KMS-11 (cell line): ENCODE measurements around the gene ZNF616.

Experiments
- H2AFZ ChIP-seq: fragments of 200-600 bp; sonication (generic); 2 replicates; pipeline ENCODE4 v1.6.1; 2016; ENCODE audit warnings: antibody characterized with exemption, mixed run types, low read depth
- H3K27ac ChIP-seq: fragments of 200-600 bp; sonication (generic); 2 replicates; pipeline ENCODE4 v1.6.1; 2016; ENCODE audit warnings: mild to moderate bottlenecking, mixed run types
- H3K27me3 ChIP-seq: fragments of 200-600 bp; sonication (generic); 2 replicates; pipeline ENCODE4 v1.6.1; 2017; ENCODE audit warnings: mild to moderate bottlenecking, low read depth, mixed run types, moderate library complexity; ENCODE audit not compliant: insufficient read depth
- H3K36me3 ChIP-seq: fragments of 200-600 bp; sonication (generic); 2 replicates; pipeline ENCODE4 v1.6.1; 2017; ENCODE audit warnings: mild to moderate bottlenecking, mixed run types; ENCODE audit not compliant: insufficient read depth
- H3K4me1 ChIP-seq: fragments of 200-600 bp; sonication (generic); 2 replicates; pipeline ENCODE4 v1.6.1; 2016; ENCODE audit warnings: mild to moderate bottlenecking, low read depth, mixed run types; ENCODE audit not compliant: poor library complexity, severe bottlenecking
- H3K4me2 ChIP-seq: fragments of 200-600 bp; sonication (generic); 2 replicates; pipeline ENCODE4 v1.7.0; 2016; ENCODE audit warnings: mild to moderate bottlenecking, mixed run types
- H3K4me3 ChIP-seq: fragments of 200-600 bp; sonication (generic); IDR thresholded peaks from 2 replicates; pipeline ENCODE4 v1.6.1; 2017; ENCODE audit warnings: low read depth, low read length, mixed read lengths; ENCODE audit not compliant: insufficient read depth
- H3K79me2 ChIP-seq: fragments of 200-600 bp; sonication (generic); 2 replicates; pipeline ENCODE4 v1.6.1; 2016; ENCODE audit warnings: low read depth, mixed run types; ENCODE audit not compliant: insufficient read depth
- H3K9ac ChIP-seq: fragments of 200-600 bp; sonication (generic); 2 replicates; pipeline ENCODE4 v1.6.1; 2016; ENCODE audit warnings: mild to moderate bottlenecking, mixed run types
- H4K20me1 ChIP-seq: fragments of 200-600 bp; sonication (generic); 2 replicates; pipeline ENCODE4 v1.6.1; 2016; ENCODE audit warnings: mild to moderate bottlenecking, mixed run types; ENCODE audit not compliant: insufficient read depth
- TF ChIP-seq, protein P1 (sequence below): fragments of 200-600 bp; sonication (generic); conservative IDR thresholded peaks from 2 replicates; pipeline ENCODE4 v1.6.1; 2017; ENCODE audit warnings: low read depth, mild to moderate bottlenecking, antibody characterized with exemption, low read length, moderate library complexity, mixed read lengths

The ZNF616 gene

GRCh38 chr19:52140032-52140710 is 433 bp upstream of the ZNF616 start:
- H3K9ac ChIP-seq, result no peak overlapping the region; the same call in 1 of the 2 replicates
- peak overlapping the region; percentile 71 for H3K4me2 ChIP-seq
- H3K4me1 ChIP-seq, result peaks cover 10% of the 10 kb centered on the region
- no peaks in the 10 kb centered on the region for H4K20me1 ChIP-seq
- H3K27ac ChIP-seq, result no peak overlapping the region
- no peak overlapping the region for H3K4me3 ChIP-seq
- no peaks in the 10 kb centered on the region for H3K36me3 ChIP-seq
- H3K27me3 ChIP-seq, result no peaks in the 10 kb centered on the region
- H3K79me2 ChIP-seq, result 0 out of 2 replicates have a peak, but pooled peaks cover 6% of the 10 kb centered on the region
- peak overlapping the region; percentile 95 for H2AFZ ChIP-seq
- TF ChIP-seq, protein P1, sequence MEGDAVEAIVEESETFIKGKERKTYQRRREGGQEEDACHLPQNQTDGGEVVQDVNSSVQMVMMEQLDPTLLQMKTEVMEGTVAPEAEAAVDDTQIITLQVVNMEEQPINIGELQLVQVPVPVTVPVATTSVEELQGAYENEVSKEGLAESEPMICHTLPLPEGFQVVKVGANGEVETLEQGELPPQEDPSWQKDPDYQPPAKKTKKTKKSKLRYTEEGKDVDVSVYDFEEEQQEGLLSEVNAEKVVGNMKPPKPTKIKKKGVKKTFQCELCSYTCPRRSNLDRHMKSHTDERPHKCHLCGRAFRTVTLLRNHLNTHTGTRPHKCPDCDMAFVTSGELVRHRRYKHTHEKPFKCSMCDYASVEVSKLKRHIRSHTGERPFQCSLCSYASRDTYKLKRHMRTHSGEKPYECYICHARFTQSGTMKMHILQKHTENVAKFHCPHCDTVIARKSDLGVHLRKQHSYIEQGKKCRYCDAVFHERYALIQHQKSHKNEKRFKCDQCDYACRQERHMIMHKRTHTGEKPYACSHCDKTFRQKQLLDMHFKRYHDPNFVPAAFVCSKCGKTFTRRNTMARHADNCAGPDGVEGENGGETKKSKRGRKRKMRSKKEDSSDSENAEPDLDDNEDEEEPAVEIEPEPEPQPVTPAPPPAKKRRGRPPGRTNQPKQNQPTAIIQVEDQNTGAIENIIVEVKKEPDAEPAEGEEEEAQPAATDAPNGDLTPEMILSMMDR, result no peak

DNA sequence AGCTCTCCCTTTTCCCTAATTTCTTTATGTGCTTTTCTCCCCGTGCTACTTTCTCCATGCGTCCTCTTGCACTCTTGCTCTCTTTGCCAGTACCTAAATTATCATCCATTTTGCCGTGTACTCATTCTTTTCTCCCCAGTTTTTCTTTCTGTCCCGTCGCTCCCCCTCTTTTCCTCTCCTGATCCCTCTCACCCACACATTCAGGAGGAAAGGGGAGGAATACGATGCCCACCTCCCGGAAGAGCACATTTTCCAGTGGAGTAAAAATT is 821 bp downstream of the ZNF616 start:
- H3K27me3 ChIP-seq, result no peaks in the 10 kb centered on the region
- TF ChIP-seq, protein P1, result no peak
- H3K4me1 ChIP-seq, result peaks cover 10% of the 10 kb centered on the region
- no peaks in the 10 kb centered on the region for H3K36me3 ChIP-seq
- peak overlapping the region; percentile 74; the same call in 1 of the 2 replicates for H3K27ac ChIP-seq
- H3K9ac ChIP-seq, result peak overlapping the region; percentile 75; the same call in 1 of the 2 replicates
- H3K79me2 ChIP-seq, result 0 out of 2 replicates have a peak, but pooled peaks cover 6% of the 10 kb centered on the region
- peak overlapping the region; percentile 86 for H2AFZ ChIP-seq
- H3K4me2 ChIP-seq, result peak overlapping the region; percentile 66
- H3K4me3 ChIP-seq, result peak overlapping the region; percentile 37
- H4K20me1 ChIP-seq, result no peaks in the 10 kb centered on the region

GRCh38 chr19:52138278-52138982 is 1.3 kb downstream of the ZNF616 start:
- Histone ChIP-seq H3K4me3 (peak overlapping the region; percentile 37), H3K36me3 (no peaks in the 10 kb centered on the region), H3K27me3 (no peaks in the 10 kb centered on the region), H3K4me2 (peak overlapping the region; percentile 66), H4K20me1 (no peaks in the 10 kb centered on the region), H3K9ac (peak overlapping the region; percentile 75; the same call in 1 of the 2 replicates), H3K4me1 (peaks cover 10% of the 10 kb centered on the region), H2AFZ (peak overlapping the region; percentile 86), H3K27ac (peak overlapping the region; percentile 74; the same call in 1 of the 2 replicates), H3K79me2 (0 out of 2 replicates have a peak, but pooled peaks cover 6% of the 10 kb centered on the region)
- TF ChIP-seq, protein P1, result no peak

- Histone ChIP-seq H3K9ac (no peak overlapping the region), H3K27me3 (no peaks in the 10 kb centered on the region), H4K20me1 (no peaks in the 10 kb centered on the region), H3K79me2 (no peaks in the 10 kb centered on the region), H3K27ac (no peak overlapping the region), H3K4me3 (no peak overlapping the region), H3K4me1 (no peaks in the 10 kb centered on the region), H3K36me3 (peaks cover 2% of the 10 kb centered on the region), H2AFZ (no peak overlapping the region), H3K4me2 (no peak overlapping the region)
- TF ChIP-seq, protein P1, result no peak
Measured at GRCh38 chr19:52120286-52120685, 19.5 kb downstream of the ZNF616 start.
